HEK293 (cell line): ENCODE data around the gene TMEM62.

Source experiments
- CTCF ChIA-PET: fragments of 350-600 bp; formaldehyde crosslinking; extraction: SDS; loops from one replicate; lab custom pipeline; 2021; ENCODE audit warnings: antibody characterized with exemption; lab: Yijun Ruan, JAX
- POLR2A ChIA-PET: fragments of 300-600 bp; formaldehyde crosslinking; extraction: SDS; loops from one replicate; lab custom pipeline; 2020; ENCODE audit warnings: antibody characterized with exemption, inconsistent platforms; lab: Yijun Ruan, JAX
- H3K27ac ChIP-seq: fragments of 200-500 bp; sonication (Bioruptor generic); 2 replicates; pipeline ENCODE4 v1.5.1; 2014; ENCODE audit warnings: low read depth, low read length, control low read depth, inconsistent platforms; ENCODE audit errors: extremely low read depth
- H3K36me3 ChIP-seq, 2 experiments: fragments of 200-500 bp in 1 of 2; sonication (Bioruptor generic) in 1 of 2; 1 replicate in 1 of 2; 2 replicates in 1 of 2; pipeline ENCODE4 v1.5.1; 2014 to 2017; ENCODE audit warnings: inconsistent platforms in 2 of 2, low read length in 2 of 2; ENCODE audit not compliant: control insufficient read depth in 2 of 2, insufficient read depth in 1 of 2
- H3K4me1 ChIP-seq: fragments of 200-500 bp; sonication (Bioruptor generic); 2 replicates; pipeline ENCODE4 v1.5.1; 2014; ENCODE audit warnings: mild to moderate bottlenecking, low read length, inconsistent platforms; ENCODE audit not compliant: control insufficient read depth, insufficient read depth
- H3K4me3 ChIP-seq: 2 replicates; pipeline ENCODE4 v1.5.1; 2011; ENCODE audit warnings: low read depth, mild to moderate bottlenecking, control low read depth, low read length, moderate library complexity
- H3K9me3 ChIP-seq: fragments of 200-500 bp; sonication (Bioruptor generic); 2 replicates; pipeline ENCODE4 v1.5.1; 2014; ENCODE audit warnings: low read depth, low read length, inconsistent platforms; ENCODE audit not compliant: control insufficient read depth, insufficient read depth
- BCL11B ChIP-seq: fragments of 450-650 bp; formaldehyde crosslinking; IDR thresholded peaks from 2 replicates; pipeline ENCODE4 v1.5.1; 2016; ENCODE audit warnings: low read depth, missing biosample characterization, missing genetic modification characterization
- CTCF ChIP-seq: fragments of 450-650 bp; formaldehyde crosslinking; IDR thresholded peaks from 2 replicates; pipeline ENCODE4 v1.5.1; 2016; ENCODE audit warnings: missing biosample characterization, missing genetic modification characterization
- GLI2 ChIP-seq: fragments of 450-650 bp; formaldehyde crosslinking; IDR thresholded peaks from 2 replicates; pipeline ENCODE4; 2017; ENCODE audit warnings: missing biosample characterization, missing genetic modification characterization, low read depth, borderline replicate concordance
- GLIS1 ChIP-seq: fragments of 450-650 bp; formaldehyde crosslinking; IDR thresholded peaks from 2 replicates; pipeline ENCODE4 v1.5.1; 2016; ENCODE audit warnings: missing biosample characterization, missing genetic modification characterization
- KLF9 ChIP-seq: fragments of 450-650 bp; formaldehyde crosslinking; IDR thresholded peaks from 2 replicates; pipeline ENCODE4 v1.5.1; 2016; ENCODE audit warnings: missing biosample characterization, missing genetic modification characterization, low read depth
- REST ChIP-seq: fragments of 450-650 bp; formaldehyde crosslinking; IDR thresholded peaks from 2 replicates; pipeline ENCODE4 v1.5.1; 2016; ENCODE audit warnings: missing biosample characterization, missing genetic modification characterization
- SALL2 ChIP-seq: fragments of 450-650 bp; formaldehyde crosslinking; IDR thresholded peaks from 2 replicates; pipeline ENCODE4 v1.5.0; 2017; ENCODE audit warnings: missing biosample characterization, mild to moderate bottlenecking, missing genetic modification characterization, borderline replicate concordance
- ZBTB11 ChIP-seq: fragments of 450-650 bp; formaldehyde crosslinking; conservative IDR thresholded peaks from 2 replicates; pipeline ENCODE4 v1.5.1; 2016; ENCODE audit warnings: low read depth, missing biosample characterization, missing genetic modification characterization
- ZBTB17 ChIP-seq: fragments of 450-650 bp; formaldehyde crosslinking; IDR thresholded peaks from 2 replicates; pipeline ENCODE4 v1.5.1; 2016; ENCODE audit warnings: missing biosample characterization, missing genetic modification characterization
- ZNF10 ChIP-seq: fragments of 450-650 bp; formaldehyde crosslinking; IDR thresholded peaks from 2 replicates; pipeline ENCODE4 v1.5.1; 2017; ENCODE audit warnings: missing biosample characterization, missing genetic modification characterization
- ZNF2 ChIP-seq: fragments of 450-650 bp; formaldehyde crosslinking; IDR thresholded peaks from 2 replicates; pipeline ENCODE4 v1.5.1; 2016; ENCODE audit warnings: missing biosample characterization, missing genetic modification characterization
- ZNF274 ChIP-seq, 2 experiments: fragments of 200-500 bp in 1 of 2; fragments of 450-650 bp in 1 of 2; sonication (Bioruptor generic) in 1 of 2; formaldehyde crosslinking in 1 of 2; IDR thresholded peaks; 2 replicates each; pipeline versions ENCODE4 v1.5.1 to v1.6.1; 2014 to 2016; ENCODE audit warnings: borderline replicate concordance in 1 of 2, inconsistent platforms in 1 of 2, low read length in 1 of 2, missing biosample characterization in 1 of 2, missing genetic modification characterization in 1 of 2
- ZNF280D ChIP-seq: fragments of 450-650 bp; formaldehyde crosslinking; IDR thresholded peaks from 2 replicates; pipeline ENCODE4 v1.5.1; 2016; ENCODE audit warnings: missing biosample characterization, missing genetic modification characterization
- ZNF473 ChIP-seq: fragments of 450-650 bp; formaldehyde crosslinking; IDR thresholded peaks from 2 replicates; pipeline ENCODE4 v1.5.1; 2017; ENCODE audit warnings: missing biosample characterization, missing genetic modification characterization
- ZNF501 ChIP-seq: fragments of 450-650 bp; formaldehyde crosslinking; IDR thresholded peaks from 2 replicates; pipeline ENCODE4 v1.5.1; 2016; ENCODE audit warnings: missing biosample characterization, missing genetic modification characterization
- ZNF521 ChIP-seq: fragments of 450-650 bp; formaldehyde crosslinking; IDR thresholded peaks from 2 replicates; pipeline ENCODE4 v1.5.1; 2017; ENCODE audit warnings: missing biosample characterization, mild to moderate bottlenecking, missing genetic modification characterization
- ZNF585B ChIP-seq: fragments of 450-650 bp; formaldehyde crosslinking; IDR thresholded peaks from 2 replicates; pipeline ENCODE4 v1.5.1; 2016; ENCODE audit warnings: missing biosample characterization, missing genetic modification characterization
- ZNF692 ChIP-seq: fragments of 450-650 bp; formaldehyde crosslinking; IDR thresholded peaks from 2 replicates; pipeline ENCODE4 v1.5.1; 2016; ENCODE audit warnings: missing biosample characterization, missing genetic modification characterization
- ZNF76 ChIP-seq: fragments of 450-650 bp; formaldehyde crosslinking; IDR thresholded peaks from 2 replicates; pipeline ENCODE4; 2016; ENCODE audit warnings: low read depth, missing biosample characterization, missing genetic modification characterization, borderline replicate concordance
- ZNF785 ChIP-seq: fragments of 450-650 bp; formaldehyde crosslinking; IDR thresholded peaks from 2 replicates; pipeline ENCODE4 v1.5.1; 2016; ENCODE audit warnings: missing biosample characterization, missing genetic modification characterization
- ZSCAN16 ChIP-seq: fragments of 450-650 bp; formaldehyde crosslinking; IDR thresholded peaks from 2 replicates; pipeline ENCODE4 v1.5.1; 2016; ENCODE audit warnings: missing biosample characterization, missing genetic modification characterization

Gene TMEM62

GRCh38 chr15:43204016-43204901, 70.9 kb downstream of the TMEM62 start (continued):
- peak; percentile 78 for TF ChIP-seq CTCF (tag by site-specific recombination)
- TF ChIP-seq ZBTB17: 0 out of 2 replicates have a peak, but pooled peaks have one; percentile 38
- TF ChIP-seq, all 188 proteins: peak for 8

- CTCF ChIA-PET: interaction anchor here (1.0 kb wide), 1 partner anchor 13 kb away, joined by 3 read pairs; no protein-coding TSS in a partner anchor
- no peaks in the 10 kb centered on the region for H3K4me1 ChIP-seq
- H3K9me3 ChIP-seq: no peaks in the 10 kb centered on the region
- H3K27ac ChIP-seq: no peak overlapping the region
- H3K4me3 ChIP-seq: no peak overlapping the region
- no peaks in the 10 kb centered on the region for H3K36me3 ChIP-seq
- POLR2A ChIA-PET: no interaction called here
- TF ChIP-seq GLIS1 (tag by site-specific recombination) (no peak), ZNF76 (tag by site-specific recombination) (no peak), ZNF785 (tag by site-specific recombination) (no peak), ZNF10 (tag by site-specific recombination) (no peak), SALL2 (tag by site-specific recombination) (no peak), REST (tag by site-specific recombination) (no peak), KLF9 (tag by site-specific recombination) (no peak), GLI2 (tag by site-specific recombination) (no peak), ZNF585B (tag by site-specific recombination) (no peak), ZNF473 (tag by site-specific recombination) (no peak), ZNF280D (tag by site-specific recombination) (no peak), ZNF274 (IDR thresholded peaks at IDR 0.05; ENCODE audit: low read length) (no peak), ZNF274 (tag by site-specific recombination; IDR thresholded peaks at IDR 0.05; ENCODE audit: borderline replicate concordance) (no peak), ZSCAN16 (tag by site-specific recombination) (no peak), ZNF2 (tag by site-specific recombination) (no peak), ZNF521 (tag by site-specific recombination) (no peak), BCL11B (tag by site-specific recombination) (no peak), ZNF501 (no peak), ZBTB11 (tag by site-specific recombination) (no peak), ZNF692 (tag by site-specific recombination) (no peak)
Observed at GRCh38 chr15:43206054-43206453, 72.7 kb downstream of the TMEM62 start.
